Lower lobe of right lung (tissue), 2 donors: ENCODE results near the gene NEK4. TPM values are rescaled to one million over a fixed set of nuclear protein-coding genes. Genes with fewer than 3 reads are reported as not detected.
A peak's percentile ranks its signal among the peaks of the same experiment; 100 is the strongest.

ENCODE experiments used
- ATAC-seq, 2 donors: fragments of 200-7000 bp; cut with Tn5 transposase; one replicate each; pipeline ENCODE4 v1.9.1; 2020 to 2022; ENCODE audit warnings: mild to moderate bottlenecking in 2 of 2, moderate library complexity in 2 of 2
- DNase-seq: peaks from one replicate; pipeline ENCODE4 v3.0.0-alpha.2; 2020
- H3K27ac ChIP-seq: fragments of 200-600 bp; one replicate; pipeline ENCODE4 v1.8.0; 2022
- H3K27me3 ChIP-seq: fragments of 200-600 bp; one replicate; pipeline ENCODE4 v1.8.0; 2022; ENCODE audit warnings: low read depth
- H3K36me3 ChIP-seq: fragments of 200-600 bp; one replicate; pipeline ENCODE4 v1.8.0; 2022; ENCODE audit warnings: mild to moderate bottlenecking
- H3K4me1 ChIP-seq: fragments of 200-600 bp; one replicate; pipeline ENCODE4 v1.8.0; 2022
- H3K4me3 ChIP-seq: fragments of 200-600 bp; one replicate; pipeline ENCODE4 v1.8.0; 2022; ENCODE audit warnings: mild to moderate bottlenecking
- H3K9me3 ChIP-seq: fragments of 200-600 bp; one replicate; pipeline ENCODE4 v1.8.0; 2022
- CTCF ChIP-seq: fragments of 200-600 bp; IDR thresholded peaks from one replicate; pipeline ENCODE4 v1.8.0; 2022; ENCODE audit warnings: antibody characterized with exemption, mild to moderate bottlenecking
- intact Hi-C: fragments of 100-400 bp; cut with DNase I; formaldehyde crosslinking; loops from one replicate; pipeline ENCODE4 v1.11.0; 2022
- total RNA-seq: library from RNA; stranded (reverse); fragmentation: NEBNext Ultra II Directional; extraction: Animal tissue kit (Norgen Biotek cat#: 25700); gene quantifications from one replicate; pipeline ENCODE4 v1.2.1, GENCODE V29; 2021
- donor health status: DM: no; HTN: yes; CAD: no; lungs with severe emphysema.

NEK4 gene
- total RNA-seq, 1 donor from 2014 or later = 25.1 TPM

- TF ChIP-seq CTCF = no peak
- intact Hi-C loops = no loop called here
- H3K9me3 ChIP-seq = no peaks in the 10 kb centered on the region
- ATAC-seq = no peak
- no peak overlapping the region for H3K27ac ChIP-seq
- H3K4me1 ChIP-seq = peaks cover 14% of the 10 kb centered on the region
- peaks cover 87% of the 10 kb centered on the region for H3K36me3 ChIP-seq
- H3K4me3 ChIP-seq = no peak overlapping the region
- H3K27me3 ChIP-seq = no peaks in the 10 kb centered on the region
- DNase-seq = no peak
Measured at GRCh38 chr3:52690560-52690959, 80.2 kb downstream of the NEK4 start.

- H3K4me1 ChIP-seq = peaks cover 24% of the 10 kb centered on the region
- H3K27ac ChIP-seq = no peak overlapping the region
- DNase-seq = no peak
- no peak for TF ChIP-seq CTCF
- H3K27me3 ChIP-seq = no peaks in the 10 kb centered on the region
- H3K36me3 ChIP-seq = peaks cover 73% of the 10 kb centered on the region
- ATAC-seq = no peak
- intact Hi-C loops = no loop called here
- no peaks in the 10 kb centered on the region for H3K9me3 ChIP-seq
- H3K4me3 ChIP-seq = no peak overlapping the region
Measured at GRCh38 chr3:52689151-52689550, 81.6 kb downstream of the NEK4 start.

GRCh38 chr3:52688266-52688665 is 82.5 kb downstream of the NEK4 start:
- intact Hi-C loops = no loop called here
- peaks cover 64% of the 10 kb centered on the region for H3K36me3 ChIP-seq
- DNase-seq = no peak

GRCh38 chr3:52685709-52686691 is 84.7 kb downstream of the NEK4 start, which contains the start of the genes GNL3 and PBRM1:
Gene GNL3, plus strand, starts transcription at chr3:52686032. Its CDS starts 61 bp downstream, at chr3:52686093.
Gene PBRM1, minus strand, starts transcription at chr3:52685913.
- DNase-seq = peak; percentile 96
- no peak for TF ChIP-seq CTCF
- H3K36me3 ChIP-seq = peaks cover 44% of the 10 kb centered on the region
- peak within 1 kb of the TSS; percentile 91 for H3K27ac ChIP-seq
- peaks cover 51% of the 10 kb centered on the region for H3K4me1 ChIP-seq
- intact Hi-C loops = no loop called here
- ATAC-seq = peak; percentile 92 to 98
- H3K9me3 ChIP-seq = no peaks in the 10 kb centered on the region
- no peaks in the 10 kb centered on the region for H3K27me3 ChIP-seq
- peak within 1 kb of the TSS; percentile 91 for H3K4me3 ChIP-seq

More at GRCh38 chr3:52688266-52688665, 82.5 kb downstream of the NEK4 start:
- Histone ChIP-seq H3K9me3 (no peaks in the 10 kb centered on the region), H3K27me3 (no peaks in the 10 kb centered on the region), H3K4me3 (no peak overlapping the region), H3K4me1 (peaks cover 33% of the 10 kb centered on the region), H3K27ac (no peak overlapping the region)
- ATAC-seq = no peak
- TF ChIP-seq CTCF = no peak

GRCh38 chr3:52685285-52685708 is 85.4 kb downstream of the NEK4 start:
- H3K36me3 ChIP-seq = peaks cover 42% of the 10 kb centered on the region
- H3K27ac ChIP-seq = peak overlapping the region; percentile 91
- peaks cover 51% of the 10 kb centered on the region for H3K4me1 ChIP-seq
- intact Hi-C loops = no loop called here
- no peak for TF ChIP-seq CTCF
- peak overlapping the region; percentile 91 for H3K4me3 ChIP-seq
- no peaks in the 10 kb centered on the region for H3K27me3 ChIP-seq
- ATAC-seq (peak; percentile 94 to 95), DNase-seq (peak; percentile 87)
- H3K9me3 ChIP-seq = no peaks in the 10 kb centered on the region
